HUES48 (cell line): ENCODE measurements around the gene TNS3.

Experiments used
- H3K27ac ChIP-seq: one replicate; pipeline ENCODE4 v1.7.0; 2013; ENCODE audit warnings: low read depth, low read length, inconsistent platforms
- H3K27me3 ChIP-seq: 2 replicates; pipeline ENCODE4 v1.6.1; 2013; ENCODE audit warnings: mild to moderate bottlenecking, low read length; ENCODE audit not compliant: control insufficient read depth, insufficient read depth
- H3K36me3 ChIP-seq: 2 replicates; pipeline ENCODE4 v1.6.1; 2013; ENCODE audit warnings: low read length; ENCODE audit not compliant: control insufficient read depth, insufficient read depth
- H3K4me1 ChIP-seq: 2 replicates; pipeline ENCODE4 v1.6.1; 2013; ENCODE audit warnings: mild to moderate bottlenecking, low read length; ENCODE audit not compliant: control insufficient read depth, insufficient read depth
- H3K4me3 ChIP-seq: 2 replicates; pipeline ENCODE4 v1.5.1; 2013; ENCODE audit warnings: mild to moderate bottlenecking, low read depth, low read length
- H3K9ac ChIP-seq: 2 replicates; pipeline ENCODE4 v1.6.1; 2013; ENCODE audit warnings: mild to moderate bottlenecking, low read depth, low read length, moderate library complexity
- H3K9me3 ChIP-seq: 2 replicates; pipeline ENCODE4 v1.6.1; 2013; ENCODE audit warnings: low read length; ENCODE audit not compliant: control insufficient read depth, insufficient read depth

TNS3 gene

GRCh38 chr7:47345857-47346298, 236.0 kb downstream of the TNS3 start:
- no peak overlapping the region for H3K9ac ChIP-seq
- no peak overlapping the region for H3K4me3 ChIP-seq
- H3K4me1 ChIP-seq = no peaks in the 10 kb centered on the region
- no peaks in the 10 kb centered on the region; the same call in 1 of the 2 replicates for H3K36me3 ChIP-seq
- no peaks in the 10 kb centered on the region for H3K27me3 ChIP-seq
- H3K9me3 ChIP-seq = no peaks in the 10 kb centered on the region
- H3K27ac ChIP-seq = no peak overlapping the region

DNA sequence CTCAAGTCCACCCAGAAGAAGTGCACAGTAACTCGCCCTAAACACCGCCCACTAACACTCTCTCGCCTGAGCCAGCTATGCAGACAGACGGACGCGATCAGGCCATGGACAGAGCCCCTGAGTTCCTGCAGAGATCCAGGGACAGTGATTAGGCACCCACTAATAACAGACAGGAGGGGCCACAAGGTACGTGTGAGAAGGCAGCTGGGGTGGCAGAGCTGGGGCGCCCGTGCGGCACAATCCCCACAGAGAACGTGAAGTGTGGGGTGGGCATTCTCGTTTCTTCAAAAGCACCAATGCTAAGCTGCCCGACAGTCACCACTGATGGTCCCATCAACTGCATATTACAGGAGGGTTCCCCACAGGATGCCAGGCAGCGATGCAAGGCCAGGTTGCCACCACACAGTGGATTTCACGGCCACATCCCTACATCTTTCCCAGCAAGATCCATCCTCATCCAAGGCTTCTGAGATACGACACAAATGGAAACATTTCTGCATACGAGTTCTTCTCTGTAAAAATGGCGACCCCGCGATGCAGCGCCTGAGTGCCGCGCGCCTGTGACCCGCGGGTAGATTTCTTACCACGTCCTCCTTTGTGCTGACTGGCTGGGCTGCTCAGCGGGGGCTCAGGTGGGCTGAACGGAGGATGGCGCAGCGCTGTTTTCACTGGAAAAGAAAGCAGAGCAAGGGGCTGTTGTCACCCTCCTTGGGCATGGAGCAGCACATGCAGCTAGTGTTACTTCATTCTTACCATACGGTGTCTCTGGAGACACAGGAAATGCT, 237.5 kb downstream of the TNS3 start:
- H3K36me3 ChIP-seq = no peaks in the 10 kb centered on the region; the same call in 1 of the 2 replicates

GRCh38 chr7:47343061-47343455, 238.9 kb downstream of the TNS3 start:
- Histone ChIP-seq H3K9ac (no peak overlapping the region), H3K4me1 (no peaks in the 10 kb centered on the region), H3K27ac (no peak overlapping the region), H3K27me3 (no peaks in the 10 kb centered on the region), H3K36me3 (no peaks in the 10 kb centered on the region; the same call in 1 of the 2 replicates), H3K9me3 (no peaks in the 10 kb centered on the region), H3K4me3 (no peak overlapping the region)

More for the DNA sequence above, 237.5 kb downstream of the TNS3 start:
- H3K9ac ChIP-seq = no peak overlapping the region
- H3K9me3 ChIP-seq = no peaks in the 10 kb centered on the region
- H3K4me1 ChIP-seq = no peaks in the 10 kb centered on the region
- H3K4me3 ChIP-seq = no peak overlapping the region
- H3K27me3 ChIP-seq = no peaks in the 10 kb centered on the region
- no peak overlapping the region for H3K27ac ChIP-seq

DNA sequence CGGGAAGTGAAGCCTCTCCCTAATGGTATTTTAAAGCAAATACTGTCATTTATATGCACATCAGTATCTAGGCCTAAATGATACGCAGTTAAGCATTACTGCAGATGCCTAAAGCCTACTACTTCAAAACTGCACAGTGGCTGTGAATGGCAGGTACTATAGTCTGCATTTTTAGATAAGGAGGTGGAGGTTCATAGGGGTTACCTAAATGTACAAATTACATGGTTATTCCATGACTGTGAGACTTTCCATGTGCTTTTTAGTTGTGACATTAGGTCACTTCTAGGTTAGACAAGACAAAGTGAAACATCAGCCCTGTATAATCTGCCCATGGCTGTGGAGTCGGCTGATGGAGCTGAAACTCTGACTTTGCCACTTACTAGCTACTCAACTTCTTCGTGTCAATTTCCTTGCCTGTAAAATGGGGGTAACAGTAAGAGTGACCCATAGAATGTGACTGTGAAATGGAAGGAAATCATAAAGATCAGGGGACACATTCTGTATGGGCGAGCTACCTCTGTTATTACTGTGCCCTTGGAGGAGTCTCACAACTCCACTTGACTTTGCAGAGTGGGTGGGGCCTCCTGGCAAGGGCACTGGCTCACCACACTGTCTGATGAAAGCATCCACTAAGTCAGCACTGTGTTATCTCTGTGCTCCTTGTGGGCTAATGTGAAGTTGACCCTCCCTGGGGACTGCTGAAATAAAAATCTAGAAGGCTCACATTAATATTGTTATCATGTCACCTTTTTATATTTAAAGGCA, 239.4 kb downstream of the TNS3 start:
- Histone ChIP-seq H3K27me3 (no peaks in the 10 kb centered on the region), H3K9me3 (no peaks in the 10 kb centered on the region), H3K4me3 (no peak overlapping the region), H3K36me3 (no peaks in the 10 kb centered on the region; the same call in 1 of the 2 replicates), H3K27ac (no peak overlapping the region), H3K4me1 (no peaks in the 10 kb centered on the region), H3K9ac (no peak overlapping the region)

- no peaks in the 10 kb centered on the region for H3K27me3 ChIP-seq
- no peaks in the 10 kb centered on the region for H3K4me1 ChIP-seq
- no peak overlapping the region for H3K27ac ChIP-seq
- H3K9me3 ChIP-seq = no peaks in the 10 kb centered on the region
- H3K36me3 ChIP-seq = no peaks in the 10 kb centered on the region; the same call in 1 of the 2 replicates
- no peak overlapping the region for H3K9ac ChIP-seq
- no peak overlapping the region for H3K4me3 ChIP-seq
These were observed 241.4 kb downstream of the TNS3 start for GRCh38 chr7:47340517-47340916.

- Histone ChIP-seq H3K4me3 (no peak overlapping the region), H3K27me3 (no peaks in the 10 kb centered on the region), H3K4me1 (peaks cover 5% of the 10 kb centered on the region; the same call in 1 of the 2 replicates), H3K9me3 (no peaks in the 10 kb centered on the region), H3K36me3 (no peaks in the 10 kb centered on the region; the same call in 1 of the 2 replicates), H3K9ac (no peak overlapping the region), H3K27ac (no peak overlapping the region)
These were observed 243.9 kb downstream of the TNS3 start for GRCh38 chr7:47338026-47338425.

GRCh38 chr7:47337531-47337930, 244.4 kb downstream of the TNS3 start:
- Histone ChIP-seq H3K4me3 (no peak overlapping the region), H3K27me3 (no peaks in the 10 kb centered on the region), H3K36me3 (no peaks in the 10 kb centered on the region), H3K4me1 (peaks cover 10% of the 10 kb centered on the region), H3K9me3 (no peaks in the 10 kb centered on the region), H3K9ac (no peak overlapping the region), H3K27ac (no peak overlapping the region)

GRCh38 chr7:47336472-47337425, 245.2 kb downstream of the TNS3 start:
- H3K4me1 ChIP-seq = peaks cover 18% of the 10 kb centered on the region
- no peak overlapping the region for H3K4me3 ChIP-seq
- H3K9ac ChIP-seq = no peak overlapping the region
- H3K27me3 ChIP-seq = no peaks in the 10 kb centered on the region
- H3K9me3 ChIP-seq = no peaks in the 10 kb centered on the region
- H3K36me3 ChIP-seq = no peaks in the 10 kb centered on the region
- H3K27ac ChIP-seq = no peak overlapping the region

GRCh38 chr7:47335557-47336471, 246.1 kb downstream of the TNS3 start:
- Histone ChIP-seq H3K9me3 (no peaks in the 10 kb centered on the region), H3K36me3 (no peaks in the 10 kb centered on the region), H3K4me1 (peaks cover 21% of the 10 kb centered on the region), H3K9ac (no peak overlapping the region), H3K27me3 (no peaks in the 10 kb centered on the region), H3K27ac (no peak overlapping the region), H3K4me3 (no peak overlapping the region)

GRCh38 chr7:47335071-47335470, 246.8 kb downstream of the TNS3 start:
- Histone ChIP-seq H3K4me1 (peaks cover 21% of the 10 kb centered on the region), H3K4me3 (no peak overlapping the region), H3K9ac (no peak overlapping the region), H3K9me3 (no peaks in the 10 kb centered on the region), H3K27ac (no peak overlapping the region), H3K36me3 (no peaks in the 10 kb centered on the region), H3K27me3 (no peaks in the 10 kb centered on the region)
